ENCODE results near the gene PANK1.

- TF ChIP-seq POLR2A (IDR thresholded peaks at IDR 0.05) = no peak
- TF ChIP-seq POLR2AphosphoS5 (IDR thresholded peaks at IDR 0.05) = no peak
Observed at GRCh38 chr10:89684604-89685003, 39.6 kb upstream of the PANK1 start.
